Thoracic aorta endothelial cell (primary cell): ENCODE measurements around the gene LHFPL5. TPM values are rescaled to one million over a fixed set of nuclear protein-coding genes. Genes with fewer than 3 reads are reported as not detected.

Experiments
- total RNA-seq: library from RNA; depleted of rRNA; stranded (reverse); fragments of >200 nt; gene quantifications from 2 replicates; pipeline ENCODE4 v1.2.3, GENCODE V29; 2012

LHFPL5 gene
- total RNA-seq = not detected in 2 replicates

GRCh38 chr6:35804996-35805736, at the start of gene LHFPL5:
Gene LHFPL5, plus strand, starts transcription at chr6:35805352. Its CDS starts 319 bp downstream, at chr6:35805671.

GRCh38 chr6:35776364-35777215, 28.6 kb upstream of the LHFPL5 start, which contains the start of gene CLPSL2:
Gene CLPSL2, plus strand, starts transcription at chr6:35776598. Its CDS starts 21 bp downstream, at chr6:35776619.

GRCh38 chr6:35780719-35781118, 24.4 kb upstream of the LHFPL5 start, which contains the start of gene CLPSL1:
Gene CLPSL1, plus strand, starts transcription at chr6:35781019. Its CDS starts 92 bp downstream, at chr6:35781111.

Other genes with a start within 250 kb of the LHFPL5 start
- 48.0 and 64.5 TPM in 2 replicates for gene FKBP5, start 116.4 kb upstream of the LHFPL5 start, total RNA-seq
- gene ARMC12, start 68.3 kb upstream of the LHFPL5 start, total RNA-seq = 0.13 TPM in 1 of 2 replicates, not detected in the other
- gene CLPSL2, start 28.8 kb upstream of the LHFPL5 start, total RNA-seq = not detected in 2 replicates
- gene CLPSL1, start 24.3 kb upstream of the LHFPL5 start, total RNA-seq = not detected in 2 replicates
- gene CLPS, start 8.0 kb upstream of the LHFPL5 start, total RNA-seq = not detected in 2 replicates
- gene SRPK1, start 115.7 kb downstream of the LHFPL5 start, total RNA-seq = 138 and 187 TPM in 2 replicates
- gene SLC26A8, start 219.3 kb downstream of the LHFPL5 start, total RNA-seq = under 0.01 TPM in 2 replicates
- 111 and 129 TPM in 2 replicates for gene MAPK14, start 222.5 kb downstream of the LHFPL5 start, total RNA-seq